IPS DF 6.9 (cell line): ENCODE results near the gene POU6F2.

Source experiments
- DNase-seq: peaks from one replicate; pipeline ENCODE4 v3.0.0-alpha.2; 2013; ENCODE audit warnings: low read depth, low spot score
- H3K27ac ChIP-seq: one replicate; pipeline ENCODE4 v1.5.1; 2013; ENCODE audit warnings: low read length, control low read depth
- H3K27me3 ChIP-seq: 2 replicates; pipeline ENCODE4 v1.6.1; 2013; ENCODE audit warnings: mild to moderate bottlenecking, low read length; ENCODE audit not compliant: control insufficient read depth, insufficient read depth
- H3K36me3 ChIP-seq: 2 replicates; pipeline ENCODE4 v1.6.1; 2013; ENCODE audit warnings: low read length; ENCODE audit not compliant: control insufficient read depth, insufficient read depth
- H3K4me1 ChIP-seq: 2 replicates; pipeline ENCODE4 v1.6.1; 2013; ENCODE audit warnings: low read length; ENCODE audit not compliant: control insufficient read depth, insufficient read depth
- H3K4me3 ChIP-seq: 2 replicates; pipeline ENCODE4 v1.5.1; 2013; ENCODE audit warnings: mild to moderate bottlenecking, low read length
- H3K9me3 ChIP-seq: 2 replicates; pipeline ENCODE4 v1.6.1; 2013; ENCODE audit warnings: low read length, inconsistent platforms; ENCODE audit not compliant: control insufficient read depth, insufficient read depth
- WGBS: extraction: QIAGEN DNeasy Blood & Tissue Kit; methylation state at CpG from one replicate; pipeline ENCODE4 v1.1.7; 2013; ENCODE audit warnings: mixed read lengths, missing lambda C conversion rate; ENCODE audit not compliant: insufficient read length, insufficient coverage; 5-methylcytosine and 5-hydroxymethylcytosine counted together

Gene POU6F2

GRCh38 chr7:39504963-39505362 is 527.3 kb downstream of the POU6F2 start:
- Histone ChIP-seq H3K27me3 (no peaks in the 10 kb centered on the region), H3K4me1 (peaks cover 1% of the 10 kb centered on the region; the same call in 1 of the 2 replicates), H3K9me3 (no peaks in the 10 kb centered on the region), H3K27ac (no peak overlapping the region), H3K4me3 (no peak overlapping the region), H3K36me3 (no peaks in the 10 kb centered on the region)
- WGBS = no CpG with 5 or more reads among the region's 3 CpGs
- no peak for DNase-seq

DNA sequence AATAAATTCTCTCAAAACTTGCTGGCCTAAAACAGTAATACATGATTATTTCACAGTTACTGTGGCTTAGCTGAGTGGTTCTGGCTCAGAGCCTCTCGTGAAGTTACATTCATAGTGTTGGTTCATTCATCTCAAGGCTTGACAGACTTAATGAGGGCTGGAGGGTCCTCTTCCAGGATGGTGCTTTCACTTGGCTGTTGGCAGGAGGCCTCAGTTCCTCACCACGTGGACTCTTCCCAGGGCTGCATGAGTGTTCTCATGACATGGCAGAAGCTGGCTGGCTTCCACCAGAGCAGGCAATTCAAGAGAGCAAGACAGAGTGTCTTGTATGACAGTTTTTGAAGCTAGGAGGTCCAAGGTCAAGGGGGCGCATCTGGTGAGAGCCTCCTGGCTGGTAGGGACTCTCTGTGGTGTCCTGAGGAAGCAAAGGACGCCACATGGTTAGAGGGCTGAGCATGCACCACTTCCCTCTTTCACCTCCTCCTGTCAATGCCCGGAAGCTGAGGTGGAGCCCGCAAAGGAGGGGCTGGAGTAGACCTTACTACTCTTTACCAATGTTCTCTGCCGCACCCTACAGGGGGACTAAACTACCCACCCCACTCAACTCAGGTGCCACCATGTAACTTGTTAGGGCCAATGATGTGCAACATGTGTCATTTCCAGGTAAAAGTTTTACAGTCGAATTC is 530.3 kb downstream of the POU6F2 start:
- Histone ChIP-seq H3K4me3 (no peak overlapping the region), H3K27me3 (no peaks in the 10 kb centered on the region), H3K36me3 (no peaks in the 10 kb centered on the region), H3K27ac (no peak overlapping the region), H3K4me1 (no peaks in the 10 kb centered on the region), H3K9me3 (no peaks in the 10 kb centered on the region)
- no peak for DNase-seq
- WGBS = no CpG with 5 or more reads among the region's 8 CpGs

- H3K27ac ChIP-seq = no peak overlapping the region
- H3K36me3 ChIP-seq = no peaks in the 10 kb centered on the region
- no peak overlapping the region for H3K4me3 ChIP-seq
- DNase-seq = no peak
- H3K4me1 ChIP-seq = no peaks in the 10 kb centered on the region
- no peaks in the 10 kb centered on the region for H3K9me3 ChIP-seq
- WGBS = no CpG with 5 or more reads among the region's 4 CpGs
- no peaks in the 10 kb centered on the region for H3K27me3 ChIP-seq
Measured at GRCh38 chr7:39509436-39509835, 531.7 kb downstream of the POU6F2 start.

DNA sequence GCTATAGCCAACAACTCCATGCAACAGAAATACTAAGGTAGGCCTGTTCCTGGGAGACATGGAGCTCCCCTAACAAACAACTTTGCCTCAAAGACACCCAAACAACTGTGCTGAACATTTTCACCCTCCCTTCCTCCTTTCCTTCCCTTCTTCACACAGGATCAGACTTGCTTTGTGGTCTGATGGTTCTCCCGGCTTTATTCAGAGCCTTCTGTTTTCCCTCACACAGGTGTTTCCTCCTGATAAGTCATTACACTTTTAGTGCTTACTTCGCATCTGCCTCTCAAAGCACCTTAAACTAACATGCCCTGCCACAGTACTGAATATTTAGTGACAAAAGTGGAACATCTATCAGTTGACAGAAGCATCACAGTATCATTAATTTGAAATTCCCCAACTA is 532.2 kb downstream of the POU6F2 start:
- WGBS = no CpG with 5 or more reads among the region's 2 CpGs
- no peak for DNase-seq

GRCh38 chr7:39510864-39511354 is 533.2 kb downstream of the POU6F2 start:
- Histone ChIP-seq H3K27ac (no peak overlapping the region), H3K9me3 (no peaks in the 10 kb centered on the region), H3K4me3 (no peak overlapping the region), H3K4me1 (no peaks in the 10 kb centered on the region), H3K27me3 (no peaks in the 10 kb centered on the region), H3K36me3 (no peaks in the 10 kb centered on the region)
- DNase-seq = no peak
- no CpG with 5 or more reads among the region's 3 CpGs for WGBS

More for the DNA sequence above, 532.2 kb downstream of the POU6F2 start:
- no peaks in the 10 kb centered on the region for H3K4me1 ChIP-seq
- H3K27ac ChIP-seq = no peak overlapping the region
- H3K9me3 ChIP-seq = no peaks in the 10 kb centered on the region
- no peak overlapping the region for H3K4me3 ChIP-seq
- H3K36me3 ChIP-seq = no peaks in the 10 kb centered on the region
- H3K27me3 ChIP-seq = no peaks in the 10 kb centered on the region

GRCh38 chr7:39515534-39516228 is 538.0 kb downstream of the POU6F2 start:
- Histone ChIP-seq H3K9me3 (no peaks in the 10 kb centered on the region), H3K27ac (no peak overlapping the region), H3K27me3 (no peaks in the 10 kb centered on the region), H3K4me1 (no peaks in the 10 kb centered on the region), H3K36me3 (no peaks in the 10 kb centered on the region), H3K4me3 (no peak overlapping the region)
- DNase-seq = no peak
- WGBS = no CpG with 5 or more reads among the region's 8 CpGs

GRCh38 chr7:39516498-39516897 is 538.8 kb downstream of the POU6F2 start:
- no CpG with 5 or more reads among the region's 7 CpGs for WGBS
- no peaks in the 10 kb centered on the region for H3K36me3 ChIP-seq
- no peak for DNase-seq
- H3K27me3 ChIP-seq = no peaks in the 10 kb centered on the region
- no peak overlapping the region for H3K27ac ChIP-seq
- no peak overlapping the region for H3K4me3 ChIP-seq
- H3K9me3 ChIP-seq = no peaks in the 10 kb centered on the region
- H3K4me1 ChIP-seq = no peaks in the 10 kb centered on the region

DNA sequence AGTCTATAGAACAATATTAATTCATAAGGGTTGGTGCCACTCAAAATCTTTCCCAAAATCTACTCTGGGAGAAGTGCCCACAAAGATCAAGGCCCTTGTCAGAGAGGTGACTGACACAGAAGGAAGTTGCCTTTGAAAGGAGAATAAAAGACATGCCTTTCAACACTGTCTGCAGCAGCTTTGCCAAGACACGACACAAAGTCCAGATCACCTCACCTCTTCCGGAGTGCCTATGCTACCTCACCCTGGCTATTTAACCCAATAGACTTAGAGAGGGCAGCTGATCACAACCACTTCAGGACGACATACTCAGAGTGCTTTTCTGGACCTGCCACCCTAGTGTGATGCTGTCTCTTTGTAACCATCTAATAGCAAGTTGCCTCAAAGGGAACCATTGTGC is 539.5 kb downstream of the POU6F2 start:
- no CpG with 5 or more reads among the region's 3 CpGs for WGBS
- no peak for DNase-seq

More for the DNA sequence above, 539.5 kb downstream of the POU6F2 start:
- Histone ChIP-seq H3K27ac (no peak overlapping the region), H3K27me3 (no peaks in the 10 kb centered on the region), H3K9me3 (no peaks in the 10 kb centered on the region), H3K36me3 (no peaks in the 10 kb centered on the region), H3K4me3 (no peak overlapping the region), H3K4me1 (no peaks in the 10 kb centered on the region)
